Activated CD4-positive, alpha-beta T cell treated with anti-CD3 and anti-CD28 coated beads for 36 hours (primary cell): Measurements from ENCODE around the gene SOSTDC1. TPM values are rescaled to one million over a fixed set of nuclear protein-coding genes. Genes with fewer than 3 reads are reported as not detected.

ENCODE experiments used
- ATAC-seq: fragments of 200-7000 bp; cut with Tn5 transposase; one replicate; pipeline ENCODE4 v1.10.0; 2021; ENCODE audit warnings: mild to moderate bottlenecking, moderate library complexity
- CTCF ChIA-PET: fragments of 350-600 bp; sonication (Branson Sonifier 250); formaldehyde crosslinking; loops from one replicate; lab custom pipeline; 2021; ENCODE audit warnings: antibody characterized with exemption; lab: Charles Lee
- POLR2A ChIA-PET: fragments of 350-600 bp; sonication (Branson Sonifier 250); formaldehyde crosslinking; loops from one replicate; lab custom pipeline; 2021; ENCODE audit warnings: antibody characterized with exemption, inconsistent platforms; lab: Charles Lee
- DNase-seq: peaks from one replicate; pipeline ENCODE4 v3.0.0-alpha.2; 2020
- H3K27ac Mint-ChIP-seq: one replicate; pipeline ENCODE4 v1.8.0; 2021; ENCODE audit warnings: mixed read lengths
- H3K27me3 Mint-ChIP-seq: one replicate; pipeline ENCODE4 v1.8.0; 2021; ENCODE audit warnings: mixed read lengths
- H3K36me3 Mint-ChIP-seq: one replicate; pipeline ENCODE4 v1.8.0; 2021; ENCODE audit warnings: low read depth, mixed read lengths
- H3K4me1 Mint-ChIP-seq: one replicate; pipeline ENCODE4 v1.8.0; 2021; ENCODE audit warnings: mixed read lengths
- H3K4me3 Mint-ChIP-seq: one replicate; pipeline ENCODE4 v1.8.0; 2021; ENCODE audit warnings: mild to moderate bottlenecking, moderate library complexity, mixed read lengths
- H3K9me3 Mint-ChIP-seq: one replicate; pipeline ENCODE4 v1.8.0; 2021; ENCODE audit warnings: low read depth, mixed read lengths
- intact Hi-C, 2 experiments: fragments of 100-400 bp; cut with DNase I in 1 of 2; cut with micrococcal nuclease in 1 of 2; formaldehyde crosslinking; loops; one replicate each; pipeline versions ENCODE4 v1.14.2 to v1.15.1; 2022 to 2024; cut with DNase I, micrococcal nuclease
- total RNA-seq, 2 experiments: library from RNA; stranded (reverse); gene quantifications; one replicate each; pipeline ENCODE4 v1.2.3, GENCODE V29; 2021

Gene SOSTDC1
- total RNA-seq, 2 experiments from 2014 or later = not detected

DNA sequence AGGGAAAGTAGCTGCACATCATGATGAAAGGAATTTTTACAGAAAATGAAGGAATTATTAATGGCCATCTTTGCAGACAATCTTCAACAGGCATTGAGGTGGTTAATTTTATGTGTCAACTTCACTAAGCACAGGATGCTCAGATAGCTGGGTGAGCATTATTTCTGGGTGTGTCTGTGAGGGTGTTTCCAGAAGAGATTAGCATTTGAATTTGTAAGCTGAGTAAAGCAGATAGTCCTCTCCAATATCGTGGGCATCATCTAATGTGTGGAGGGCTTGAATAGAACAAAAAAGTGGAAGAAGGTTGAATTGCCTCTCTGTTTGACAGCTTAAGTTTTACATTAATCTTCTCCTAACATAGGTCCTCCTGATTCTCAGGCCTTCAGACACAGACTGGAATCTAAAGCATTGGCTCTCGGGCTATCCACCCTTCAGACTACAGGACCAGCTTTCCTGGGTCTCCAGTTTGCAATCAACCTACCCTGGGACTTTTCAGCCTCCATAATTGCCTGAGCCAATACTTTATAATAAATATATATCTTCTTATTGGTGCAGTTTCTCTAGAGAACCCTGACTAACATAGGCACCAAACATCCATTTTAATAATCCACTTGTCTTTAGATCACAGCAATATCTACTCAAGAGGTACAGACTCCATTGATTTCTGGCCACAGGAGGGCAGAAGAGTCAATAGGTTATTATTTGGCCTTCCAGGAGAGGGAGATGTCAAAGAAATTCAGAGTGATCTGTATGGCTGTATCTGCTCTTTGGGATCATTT lies 33.7 kb downstream of the SOSTDC1 start:
- CTCF ChIA-PET = interaction anchor here (0.7 to 9.2 kb wide), 7 partner anchors 9 to 134 kb away, joined by 3 to 64 read pairs (median 4); no protein-coding TSS in a partner anchor

DNA sequence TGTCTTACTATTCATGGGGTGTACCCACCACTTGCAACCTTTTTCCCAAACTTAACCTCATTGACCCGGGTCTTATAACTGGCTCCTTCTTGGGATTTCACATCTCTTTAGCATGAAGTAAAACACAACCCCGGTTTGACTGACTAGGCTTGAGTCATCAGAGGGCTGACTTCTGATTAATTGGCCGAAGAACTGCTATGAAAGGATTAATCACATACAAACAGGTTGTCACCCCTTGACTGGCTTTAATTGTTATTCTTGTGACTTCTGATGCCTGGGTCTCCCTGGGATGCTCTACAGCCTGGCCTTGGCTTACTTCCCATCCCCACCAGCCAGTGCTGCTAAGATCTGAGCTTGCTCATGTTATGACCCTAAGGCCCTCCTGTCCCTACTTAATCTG lies 35.4 kb downstream of the SOSTDC1 start:
- Mint-ChIP-seq H3K27me3 (peaks cover 3% of the 10 kb centered on the region), H3K4me1 (peaks cover 4% of the 10 kb centered on the region), H3K27ac (no peak overlapping the region), H3K4me3 (no peak overlapping the region), H3K36me3 (no peaks in the 10 kb centered on the region), H3K9me3 (no peaks in the 10 kb centered on the region)
- DNase-seq (no peak), ATAC-seq (no peak)
- ChIA-PET CTCF (interaction anchor here (0.6 to 9.2 kb wide), 2 partner anchors 136 to 1369 kb away, joined by 3 to 64 read pairs; no protein-coding TSS in a partner anchor), POLR2A (interaction anchor here (0.6 kb wide), 1 partner anchor 135 kb away, joined by 3 read pairs; no protein-coding TSS in a partner anchor)
- intact Hi-C loops = loop anchor here in 1 of 2 experiments (5.0 kb wide), 1 partner anchor 487 kb away; no protein-coding TSS in a partner anchor

More for the DNA sequence above, 33.7 kb downstream of the SOSTDC1 start:
- ATAC-seq (peak; percentile 57), DNase-seq (peak; percentile 47)
- Mint-ChIP-seq H3K4me1 (peaks cover 4% of the 10 kb centered on the region), H3K36me3 (no peaks in the 10 kb centered on the region), H3K27ac (no peak overlapping the region), H3K27me3 (peaks cover 5% of the 10 kb centered on the region), H3K4me3 (no peak overlapping the region), H3K9me3 (no peaks in the 10 kb centered on the region)
- intact Hi-C loops = loop anchor here (1.0 to 5.0 kb wide), 3 partner anchors 132 to 485 kb away; no protein-coding TSS in a partner anchor
- POLR2A ChIA-PET = no interaction called here

GRCh38 chr7:16428672-16429071 lies 36.9 kb downstream of the SOSTDC1 start:
- H3K36me3 Mint-ChIP-seq = no peaks in the 10 kb centered on the region

DNA sequence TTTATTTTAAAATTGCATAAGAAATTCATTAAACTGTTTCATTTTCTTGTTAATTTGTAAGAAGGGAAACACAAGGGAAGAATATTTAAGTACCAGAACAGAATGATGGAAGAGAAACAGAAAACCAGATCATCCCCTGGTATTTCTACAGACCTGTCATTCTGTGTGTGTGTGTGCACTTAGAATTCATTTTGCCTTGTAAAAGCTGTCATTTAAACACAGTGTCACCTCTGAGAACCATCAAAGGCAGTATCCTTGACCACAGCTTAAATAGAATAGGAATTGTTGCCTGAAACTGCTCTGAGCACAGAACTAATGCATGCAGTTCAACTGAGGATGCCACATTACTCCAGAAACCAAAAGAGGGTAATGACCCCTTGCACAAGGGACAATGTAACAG lies 37.4 kb downstream of the SOSTDC1 start:
- H3K4me3 Mint-ChIP-seq = no peak overlapping the region
- H3K4me1 Mint-ChIP-seq = no peaks in the 10 kb centered on the region
- H3K27ac Mint-ChIP-seq = no peak overlapping the region
- intact Hi-C loops = no loop called here
- H3K9me3 Mint-ChIP-seq = no peaks in the 10 kb centered on the region
- ATAC-seq (no peak), DNase-seq (no peak)
- CTCF ChIA-PET = interaction anchor here (1.2 kb wide), 1 partner anchor 138 kb away, joined by 3 read pairs; no protein-coding TSS in a partner anchor
- POLR2A ChIA-PET = no interaction called here
- H3K27me3 Mint-ChIP-seq = peaks cover 3% of the 10 kb centered on the region
- H3K36me3 Mint-ChIP-seq = no peaks in the 10 kb centered on the region

More at GRCh38 chr7:16428672-16429071, 36.9 kb downstream of the SOSTDC1 start:
- Mint-ChIP-seq H3K9me3 (no peaks in the 10 kb centered on the region), H3K4me3 (no peak overlapping the region), H3K4me1 (peaks cover 3% of the 10 kb centered on the region), H3K27me3 (peaks cover 3% of the 10 kb centered on the region), H3K27ac (no peak overlapping the region)
- POLR2A ChIA-PET = interaction anchor here (0.7 kb wide), 1 partner anchor 8 kb away, joined by 3 read pairs; no protein-coding TSS in a partner anchor
- CTCF ChIA-PET = interaction anchor here (1.0 to 1.2 kb wide), 2 partner anchors 8 to 138 kb away, joined by 3 read pairs; no protein-coding TSS in a partner anchor
- no peak for ATAC-seq
- no peak for DNase-seq
- intact Hi-C loops = no loop called here

DNA sequence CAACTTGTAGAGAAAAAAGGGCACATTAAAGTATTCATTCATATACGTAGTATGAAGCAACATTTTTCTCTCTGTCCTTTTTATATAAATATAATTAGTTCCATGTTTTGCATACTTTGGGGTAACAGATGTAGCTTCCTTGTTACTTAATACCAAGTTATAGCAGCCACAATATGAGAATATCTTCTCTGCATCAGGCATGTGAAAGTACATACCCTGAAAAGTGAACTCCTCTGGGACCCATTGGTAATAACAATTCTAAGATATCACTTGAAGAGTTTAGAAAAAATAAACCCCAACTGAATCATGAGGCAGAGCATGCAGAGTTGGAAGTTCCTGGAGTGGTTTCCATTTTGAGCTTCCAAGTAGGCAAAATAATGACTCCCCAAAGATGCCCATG lies 41.8 kb downstream of the SOSTDC1 start:
- POLR2A ChIA-PET = interaction anchor here (0.7 kb wide), 1 partner anchor 14 kb away, joined by 3 read pairs; no protein-coding TSS in a partner anchor
- Mint-ChIP-seq H3K4me3 (no peak overlapping the region), H3K27me3 (no peaks in the 10 kb centered on the region), H3K36me3 (no peaks in the 10 kb centered on the region), H3K4me1 (peaks cover 17% of the 10 kb centered on the region), H3K27ac (no peak overlapping the region), H3K9me3 (no peaks in the 10 kb centered on the region)
- CTCF ChIA-PET = interaction anchor here (4.4 kb wide), 1 partner anchor 142 kb away, joined by 27 read pairs; no protein-coding TSS in a partner anchor
- no peak for ATAC-seq
- DNase-seq = no peak
- intact Hi-C loops = loop anchor here in 1 of 2 experiments (5.0 kb wide), 1 partner anchor 334 kb away; no protein-coding TSS in a partner anchor

- Mint-ChIP-seq H3K27ac (no peak overlapping the region), H3K36me3 (no peaks in the 10 kb centered on the region), H3K4me3 (no peak overlapping the region), H3K4me1 (peaks cover 17% of the 10 kb centered on the region), H3K9me3 (no peaks in the 10 kb centered on the region), H3K27me3 (no peaks in the 10 kb centered on the region)
- intact Hi-C loops = loop anchor here in 1 of 2 experiments (5.0 kb wide), 1 partner anchor 334 kb away; no protein-coding TSS in a partner anchor
- CTCF ChIA-PET = interaction anchor here (0.8 to 4.4 kb wide), 2 partner anchors 9 to 142 kb away, joined by 3 to 27 read pairs; no protein-coding TSS in a partner anchor
- DNase-seq (no peak), ATAC-seq (no peak)
- POLR2A ChIA-PET = interaction anchor here (0.7 kb wide), 1 partner anchor 13 kb away, joined by 3 read pairs; no protein-coding TSS in a partner anchor
Observed at GRCh38 chr7:16422917-16423316, 42.6 kb downstream of the SOSTDC1 start.

DNA sequence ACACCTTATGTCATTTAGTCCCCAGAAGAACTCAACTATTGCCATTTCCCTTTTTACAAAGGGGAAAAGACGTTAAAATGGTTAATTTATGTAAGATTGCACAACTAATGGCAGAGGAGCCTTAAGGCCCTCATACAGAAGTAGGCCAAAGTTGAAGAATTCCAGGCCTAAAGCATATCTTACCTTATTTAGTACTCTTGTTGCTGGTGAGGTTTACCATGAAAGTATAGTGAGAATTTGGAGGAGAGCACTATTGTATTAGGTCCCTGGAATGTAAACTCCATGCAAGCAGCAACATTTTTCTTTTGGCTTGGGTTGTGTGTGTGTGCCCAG lies 43.5 kb downstream of the SOSTDC1 start:
- H3K27ac Mint-ChIP-seq = no peak overlapping the region
- H3K36me3 Mint-ChIP-seq = no peaks in the 10 kb centered on the region
- peaks cover 17% of the 10 kb centered on the region for H3K4me1 Mint-ChIP-seq
- H3K4me3 Mint-ChIP-seq = peak overlapping the region; percentile 78
- DNase-seq (no peak), ATAC-seq (no peak)
- POLR2A ChIA-PET = no interaction called here
- intact Hi-C loops = loop anchor here in 1 of 2 experiments (5.0 kb wide), 1 partner anchor 335 kb away; no protein-coding TSS in a partner anchor
- CTCF ChIA-PET = interaction anchor here (1.1 to 4.4 kb wide), 2 partner anchors 15 to 143 kb away, joined by 3 to 27 read pairs; no protein-coding TSS in a partner anchor
- H3K9me3 Mint-ChIP-seq = no peaks in the 10 kb centered on the region
- no peaks in the 10 kb centered on the region for H3K27me3 Mint-ChIP-seq

- DNase-seq = peak; percentile 66
- Mint-ChIP-seq H3K36me3 (no peaks in the 10 kb centered on the region), H3K27me3 (no peaks in the 10 kb centered on the region), H3K9me3 (no peaks in the 10 kb centered on the region), H3K27ac (peak within 1 kb of the TSS; percentile 97), H3K4me3 (peak within 1 kb of the TSS; percentile 78), H3K4me1 (peaks cover 20% of the 10 kb centered on the region)
- POLR2A ChIA-PET = interaction anchor here (0.6 kb wide), 1 partner anchor 7 kb away, joined by 3 read pairs; no protein-coding TSS in a partner anchor
- intact Hi-C loops = loop anchor here in 1 of 2 experiments (2.0 to 5.0 kb wide), 3 partner anchors 143 to 343 kb away; no protein-coding TSS in a partner anchor
- peak; percentile 20 for ATAC-seq
- CTCF ChIA-PET = interaction anchor here (0.8 to 4.4 kb wide), 4 partner anchors 12 to 144 kb away, joined by 3 to 27 read pairs (median 6); no protein-coding TSS in a partner anchor
Observed at GRCh38 chr7:16421333-16422102, 44.0 kb downstream of the SOSTDC1 start, which contains the start of gene CRPPA. TSS of gene CRPPA (minus strand) at chr7:16421538. CDS start at chr7:16421322, 216 bp downstream.

GRCh38 chr7:16420649-16421332 lies 44.7 kb downstream of the SOSTDC1 start:
- DNase-seq (peak; percentile 93), ATAC-seq (peak; percentile 93)
- Mint-ChIP-seq H3K36me3 (no peaks in the 10 kb centered on the region), H3K27ac (peak overlapping the region; percentile 97), H3K4me1 (peaks cover 20% of the 10 kb centered on the region), H3K9me3 (no peaks in the 10 kb centered on the region), H3K27me3 (no peaks in the 10 kb centered on the region), H3K4me3 (peak overlapping the region; percentile 78)
- intact Hi-C loops = loop anchor here (1.0 to 5.0 kb wide), 5 partner anchors 144 to 342 kb away; partner anchors contain the start of genes ANKMY2 (in 1 of the 2) and BZW2 (in 1 of the 2)
- POLR2A ChIA-PET = interaction anchor here (0.6 to 1.3 kb wide), 3 partner anchors 8 to 225 kb away, joined by 3 to 4 read pairs (median 4); partner anchors contain the start of genes ANKMY2 and BZW2
- CTCF ChIA-PET = interaction anchor here (0.5 to 4.4 kb wide), 9 partner anchors 8 to 145 kb away, joined by 3 to 27 read pairs (median 3); no protein-coding TSS in a partner anchor

GRCh38 chr7:16420329-16420648 lies 45.2 kb downstream of the SOSTDC1 start:
- peaks cover 20% of the 10 kb centered on the region for H3K4me1 Mint-ChIP-seq
- CTCF ChIA-PET = interaction anchor here (0.5 to 4.4 kb wide), 9 partner anchors 9 to 165 kb away, joined by 3 to 27 read pairs (median 3); no protein-coding TSS in a partner anchor
- POLR2A ChIA-PET = interaction anchor here (0.7 to 1.3 kb wide), 2 partner anchors 144 to 225 kb away, joined by 4 read pairs; partner anchors contain the start of genes ANKMY2 and BZW2
- no peaks in the 10 kb centered on the region for H3K36me3 Mint-ChIP-seq
- peak overlapping the region; percentile 78 for H3K4me3 Mint-ChIP-seq
- no peak for DNase-seq
- intact Hi-C loops = loop anchor here (1.0 to 5.0 kb wide), 5 partner anchors 145 to 341 kb away; partner anchors contain the start of genes ANKMY2 (in 1 of the 2) and BZW2 (in 1 of the 2)
- H3K27ac Mint-ChIP-seq = peak overlapping the region; percentile 97
- H3K9me3 Mint-ChIP-seq = no peaks in the 10 kb centered on the region
- H3K27me3 Mint-ChIP-seq = no peaks in the 10 kb centered on the region
- ATAC-seq = no peak
